UCSD-AML1 (cell line): ENCODE measurements around the gene RIPOR3.

Experiments
- DNase-seq: peaks from one replicate; lab custom pipeline; 2025; ENCODE audit not compliant: unreplicated experiment; lab: John Stamatoyannopoulos, UW

RIPOR3 gene

GRCh38 chr20:50690650-50691572, at the start of gene RIPOR3:
Gene RIPOR3 (minus strand): TSS chr20:50691542. CDS start chr20:50691128, 414 bp downstream.
- DNase-seq: peak; percentile 67

GRCh38 chr20:50737352-50737751, 46.0 kb upstream of the RIPOR3 start:
- DNase-seq: no peak

GRCh38 chr20:50735813-50736212, 44.5 kb upstream of the RIPOR3 start:
- no peak for DNase-seq

- DNase-seq: no peak
Measured at GRCh38 chr20:50734730-50735679, 43.7 kb upstream of the RIPOR3 start.

- DNase-seq: no peak
Measured at GRCh38 chr20:50733644-50734349, 42.5 kb upstream of the RIPOR3 start.

GRCh38 chr20:50731930-50732690, 40.8 kb upstream of the RIPOR3 start:
- DNase-seq: no peak

- peak; percentile 98 for DNase-seq
Measured at GRCh38 chr20:50731055-50731929, 40.0 kb upstream of the RIPOR3 start, which contains the start of gene PARD6B. Gene PARD6B (plus strand): TSS chr20:50731580. CDS start chr20:50731787, 207 bp downstream.

GRCh38 chr20:50730765-50731054, 39.4 kb upstream of the RIPOR3 start:
- no peak for DNase-seq

GRCh38 chr20:50729901-50730764, 38.8 kb upstream of the RIPOR3 start:
- no peak for DNase-seq

- DNase-seq: no peak
Measured at GRCh38 chr20:50728981-50729874, 37.9 kb upstream of the RIPOR3 start.

- DNase-seq: no peak
Measured at GRCh38 chr20:50728486-50728980, 37.2 kb upstream of the RIPOR3 start.

- DNase-seq: no peak
Measured at GRCh38 chr20:50727792-50728485, 36.6 kb upstream of the RIPOR3 start.

- no peak for DNase-seq
Measured at GRCh38 chr20:50726955-50727791, 35.8 kb upstream of the RIPOR3 start.

- DNase-seq: no peak
Measured at GRCh38 chr20:50725724-50726005, 34.3 kb upstream of the RIPOR3 start.

- no peak for DNase-seq
Measured at GRCh38 chr20:50724851-50725723, 33.7 kb upstream of the RIPOR3 start.
